Stomach smooth muscle (tissue), 2 donors: ENCODE results near the gene BARHL1.

Source experiments
- H3K27ac ChIP-seq: one replicate; pipeline ENCODE4 v1.7.0; 2013; ENCODE audit warnings: mild to moderate bottlenecking, low read length, inconsistent platforms
- H3K27me3 ChIP-seq, 2 donors: one replicate each; pipeline ENCODE4 v1.7.0; 2013; ENCODE audit warnings: low read length in 2 of 2; ENCODE audit not compliant: insufficient read depth in 2 of 2, control insufficient read depth in 1 of 2
- H3K36me3 ChIP-seq, 2 donors: one replicate each; pipeline ENCODE4 v1.7.0; 2013; ENCODE audit warnings: low read length in 2 of 2; ENCODE audit not compliant: control insufficient read depth in 2 of 2, insufficient read depth in 2 of 2
- H3K4me1 ChIP-seq: one replicate; pipeline ENCODE4 v1.7.0; 2013; ENCODE audit warnings: low read length; ENCODE audit not compliant: control insufficient read depth, insufficient read depth
- H3K4me3 ChIP-seq, 2 donors: one replicate each; pipeline ENCODE4 v1.7.0; 2013; ENCODE audit warnings: low read length in 2 of 2
- H3K9ac ChIP-seq, 2 donors: one replicate each; pipeline ENCODE4 v1.7.0; 2013; ENCODE audit warnings: low read length in 2 of 2, mild to moderate bottlenecking in 1 of 2
- H3K9me3 ChIP-seq, 2 donors: one replicate each; pipeline ENCODE4 v1.7.0; 2013; ENCODE audit warnings: low read length in 2 of 2; ENCODE audit not compliant: control insufficient read depth in 2 of 2
- donor health status: healthy.
- donor health status: Pancreatic carcinoma.

BARHL1 gene

DNA sequence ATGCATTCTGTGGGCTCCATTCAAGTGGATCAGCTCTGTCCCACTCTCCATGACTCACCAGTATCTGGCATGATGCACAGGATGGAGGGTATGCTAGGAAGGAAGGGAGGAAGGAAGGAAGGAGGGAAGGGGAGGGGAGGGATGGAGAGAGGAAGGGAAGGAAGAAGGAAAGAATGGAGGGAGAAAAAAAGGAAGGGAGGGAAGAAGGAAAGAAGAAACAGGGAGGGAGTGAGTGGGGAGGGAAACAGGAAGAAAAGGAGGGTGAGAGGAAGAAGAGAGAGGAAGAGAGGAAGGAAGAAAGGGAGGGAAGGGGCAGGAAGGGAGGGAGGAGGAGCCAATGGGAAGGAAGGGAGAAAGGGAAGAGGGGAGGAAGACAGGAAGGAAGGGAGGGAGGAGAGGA lies 5.3 kb upstream of the BARHL1 start:
- no peak overlapping the region for H3K4me3 ChIP-seq
- H3K9ac ChIP-seq, result no peak overlapping the region
- no peaks in the 10 kb centered on the region for H3K36me3 ChIP-seq
- peaks cover 59 to 86% of the 10 kb centered on the region in 2 donors for H3K27me3 ChIP-seq
- no peaks in the 10 kb centered on the region for H3K9me3 ChIP-seq
- H3K4me1 ChIP-seq, result peaks cover 5% of the 10 kb centered on the region
- no peak overlapping the region for H3K27ac ChIP-seq

- no peak overlapping the region for H3K9ac ChIP-seq
- no peak overlapping the region for H3K4me3 ChIP-seq
- no peaks in the 10 kb centered on the region for H3K9me3 ChIP-seq
- no peaks in the 10 kb centered on the region for H3K36me3 ChIP-seq
- H3K27ac ChIP-seq, result no peak overlapping the region
- peaks cover 8% of the 10 kb centered on the region for H3K4me1 ChIP-seq
- H3K27me3 ChIP-seq, result peaks cover 60 to 87% of the 10 kb centered on the region in 2 donors
Measured at GRCh38 chr9:132578367-132578932, 4.0 kb upstream of the BARHL1 start.

GRCh38 chr9:132579427-132579798 lies 3.0 kb upstream of the BARHL1 start:
- no peak overlapping the region for H3K4me3 ChIP-seq
- H3K27me3 ChIP-seq, result peaks cover 67 to 92% of the 10 kb centered on the region in 2 donors
- H3K36me3 ChIP-seq, result no peaks in the 10 kb centered on the region
- no peaks in the 10 kb centered on the region for H3K9me3 ChIP-seq
- H3K27ac ChIP-seq, result no peak overlapping the region
- peaks cover 8% of the 10 kb centered on the region for H3K4me1 ChIP-seq
- H3K9ac ChIP-seq, result no peak overlapping the region

GRCh38 chr9:132582786-132583583 lies 579 bp downstream of the BARHL1 start:
- peaks cover 84 to 96% of the 10 kb centered on the region in 2 donors for H3K27me3 ChIP-seq
- no peak overlapping the region for H3K4me3 ChIP-seq
- H3K36me3 ChIP-seq, result no peaks in the 10 kb centered on the region
- H3K27ac ChIP-seq, result no peak overlapping the region
- peaks cover 8% of the 10 kb centered on the region for H3K4me1 ChIP-seq
- no peak overlapping the region for H3K9ac ChIP-seq
- no peaks in the 10 kb centered on the region for H3K9me3 ChIP-seq

DNA sequence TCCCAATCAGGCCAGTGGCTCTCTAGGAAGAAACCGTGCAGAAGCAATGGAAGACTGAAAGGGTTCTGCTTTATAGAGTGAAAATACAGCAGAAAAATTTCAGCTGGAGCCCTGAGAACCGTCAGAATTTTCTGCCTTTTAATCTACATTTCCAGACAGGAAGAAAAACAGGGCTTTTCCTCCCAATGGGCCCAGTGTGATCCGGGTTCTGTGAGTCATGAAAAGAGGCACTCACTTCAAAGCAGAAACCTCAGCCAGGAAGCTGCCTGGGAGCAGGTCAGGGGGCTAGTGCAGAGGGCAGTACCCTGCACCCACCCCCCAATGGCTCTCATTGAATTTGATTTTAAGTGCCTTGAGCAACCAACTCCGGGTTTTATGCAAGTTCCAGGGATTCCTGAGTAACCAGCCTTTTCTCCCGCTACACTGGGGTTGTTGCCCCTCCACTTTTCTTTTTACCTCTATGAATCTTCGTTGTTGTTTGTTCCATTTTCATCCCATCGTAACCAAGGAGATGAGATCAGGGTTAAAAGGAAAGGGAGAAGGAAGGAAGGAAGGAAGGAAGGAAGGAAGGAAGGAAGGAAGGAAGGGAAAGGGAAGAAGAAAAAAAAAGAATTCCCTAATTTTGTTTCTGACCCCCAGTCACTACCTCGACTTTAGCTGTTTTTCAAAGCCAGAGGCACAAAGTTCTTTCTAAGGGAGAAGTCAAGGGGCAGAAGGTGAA lies 1.3 kb downstream of the BARHL1 start:
- H3K4me3 ChIP-seq, result no peak overlapping the region
- no peak overlapping the region for H3K9ac ChIP-seq
- H3K4me1 ChIP-seq, result peaks cover 8% of the 10 kb centered on the region
- no peaks in the 10 kb centered on the region for H3K9me3 ChIP-seq
- H3K27me3 ChIP-seq, result peaks cover 84 to 97% of the 10 kb centered on the region in 2 donors
- H3K27ac ChIP-seq, result no peak overlapping the region
- H3K36me3 ChIP-seq, result no peaks in the 10 kb centered on the region

DNA sequence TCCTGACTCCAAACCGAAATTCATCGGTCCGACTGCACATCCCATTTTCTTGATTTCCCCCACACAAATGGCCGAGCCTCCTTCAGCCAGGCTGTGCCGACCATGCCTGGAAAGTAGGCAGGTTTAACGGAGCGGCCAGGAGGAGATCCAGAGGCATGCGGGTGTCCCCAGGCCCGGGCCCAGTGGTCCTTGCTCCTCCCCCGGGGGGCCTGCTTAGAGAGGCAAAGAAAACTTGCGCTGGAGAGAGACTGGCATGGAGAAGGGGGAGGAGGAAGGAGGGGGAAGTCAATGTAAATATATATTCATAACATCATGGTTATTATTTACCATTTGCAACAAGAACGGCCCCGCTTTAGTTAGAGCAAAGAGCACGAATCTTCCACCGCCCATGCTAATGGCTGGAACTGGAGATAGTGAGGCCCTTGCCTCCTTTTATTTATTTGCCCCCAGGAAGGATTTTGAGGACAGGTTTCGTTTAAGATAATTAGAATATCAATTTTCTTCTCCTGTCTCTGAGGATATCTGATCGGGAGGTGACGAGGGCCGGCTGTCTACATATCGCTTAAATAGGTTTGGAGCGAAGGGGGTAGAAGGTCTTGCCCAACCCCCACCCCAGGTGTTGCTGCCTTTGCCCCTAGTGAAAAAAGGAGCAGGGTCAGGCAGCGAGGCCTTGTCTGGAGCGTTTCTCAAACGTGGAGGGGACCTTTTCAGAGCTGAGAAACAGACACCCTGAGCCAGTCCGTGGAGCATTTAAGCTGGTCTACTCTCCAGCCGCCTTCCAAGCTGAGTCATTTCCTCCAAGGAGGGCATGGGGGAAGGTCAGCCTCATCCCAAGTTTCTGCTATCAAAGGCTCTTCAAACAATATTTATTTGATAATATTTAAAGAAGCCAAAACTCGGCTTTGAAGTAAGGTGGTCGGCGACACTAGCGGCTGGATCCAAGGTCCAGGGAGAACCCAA lies 2.5 kb downstream of the BARHL1 start:
- H3K9ac ChIP-seq, result no peak overlapping the region
- peaks cover 13% of the 10 kb centered on the region for H3K4me1 ChIP-seq
- no peak overlapping the region for H3K4me3 ChIP-seq
- no peaks in the 10 kb centered on the region for H3K36me3 ChIP-seq
- H3K27ac ChIP-seq, result no peak overlapping the region
- H3K9me3 ChIP-seq, result no peaks in the 10 kb centered on the region
- peaks cover 78 to 96% of the 10 kb centered on the region in 2 donors for H3K27me3 ChIP-seq

- Histone ChIP-seq H3K36me3 (no peaks in the 10 kb centered on the region), H3K9ac (no peak overlapping the region), H3K27me3 (peaks cover 77 to 95% of the 10 kb centered on the region in 2 donors), H3K4me1 (peaks cover 24% of the 10 kb centered on the region), H3K4me3 (no peak overlapping the region), H3K9me3 (no peaks in the 10 kb centered on the region), H3K27ac (no peak overlapping the region)
Measured at GRCh38 chr9:132585954-132586829, 3.8 kb downstream of the BARHL1 start.

- Histone ChIP-seq H3K4me1 (peaks cover 20% of the 10 kb centered on the region), H3K4me3 (no peak overlapping the region), H3K27ac (no peak overlapping the region), H3K27me3 (peaks cover 77 to 89% of the 10 kb centered on the region in 2 donors), H3K9me3 (no peaks in the 10 kb centered on the region), H3K9ac (no peak overlapping the region), H3K36me3 (no peaks in the 10 kb centered on the region)
Measured at GRCh38 chr9:132586830-132587591, 4.6 kb downstream of the BARHL1 start.

GRCh38 chr9:132587592-132587955 lies 5.2 kb downstream of the BARHL1 start:
- H3K9ac ChIP-seq, result no peak overlapping the region
- no peak overlapping the region for H3K27ac ChIP-seq
- peaks cover 16% of the 10 kb centered on the region for H3K4me1 ChIP-seq
- peaks cover 78 to 88% of the 10 kb centered on the region in 2 donors for H3K27me3 ChIP-seq
- H3K4me3 ChIP-seq, result no peak overlapping the region
- H3K9me3 ChIP-seq, result no peaks in the 10 kb centered on the region
- H3K36me3 ChIP-seq, result no peaks in the 10 kb centered on the region
